Endothelial cell (in vitro differentiated cells): ENCODE data around the gene MED27. TPM values are rescaled to one million over a fixed set of nuclear protein-coding genes. Genes with fewer than 3 reads are reported as not detected.

Experiments used
- DNase-seq: peaks from one replicate; pipeline ENCODE4 v3.0.0; 2021; ENCODE audit warnings: low spot score
- H3K27ac Mint-ChIP-seq: one replicate; pipeline ENCODE4 v1.8.0; 2021; ENCODE audit warnings: mixed read lengths, inconsistent platforms; ENCODE audit not compliant: unreplicated experiment
- H3K27me3 Mint-ChIP-seq: one replicate; pipeline ENCODE4 v1.8.0; 2021; ENCODE audit warnings: mild to moderate bottlenecking, moderate library complexity, mixed read lengths, inconsistent platforms; ENCODE audit not compliant: unreplicated experiment
- H3K36me3 Mint-ChIP-seq: one replicate; pipeline ENCODE4 v1.8.0; 2021; ENCODE audit warnings: mild to moderate bottlenecking, low read depth, mixed read lengths, inconsistent platforms; ENCODE audit not compliant: unreplicated experiment
- H3K4me1 Mint-ChIP-seq: one replicate; pipeline ENCODE4 v1.8.0; 2021; ENCODE audit warnings: mild to moderate bottlenecking, mixed read lengths, inconsistent platforms; ENCODE audit not compliant: unreplicated experiment
- H3K4me3 Mint-ChIP-seq: one replicate; pipeline ENCODE4 v1.8.0; 2021; ENCODE audit warnings: mild to moderate bottlenecking, mixed read lengths, inconsistent platforms; ENCODE audit not compliant: unreplicated experiment
- H3K9me3 Mint-ChIP-seq: one replicate; pipeline ENCODE4 v1.8.0; 2021; ENCODE audit warnings: mixed read lengths, inconsistent platforms; ENCODE audit not compliant: unreplicated experiment
- total RNA-seq: library from RNA; stranded (reverse); fragmentation: NEBNext Ultra II Directional; extraction: Animal tissue kit (Norgen Biotek cat#: 25700); gene quantifications from one replicate; pipeline ENCODE4 v1.2.1, GENCODE V29; 2021; ENCODE audit not compliant: unreplicated experiment
- TF ChIP-seq, protein P1 (sequence below): fragments of 200-600 bp; sonication (generic); IDR thresholded peaks from one replicate; pipeline ENCODE4 v1.5.0; 2021; ENCODE audit warnings: antibody characterized with exemption; ENCODE audit not compliant: unreplicated experiment

MED27 gene
- total RNA-seq, 1 donor from 2014 or later = 24.0 TPM

DNA sequence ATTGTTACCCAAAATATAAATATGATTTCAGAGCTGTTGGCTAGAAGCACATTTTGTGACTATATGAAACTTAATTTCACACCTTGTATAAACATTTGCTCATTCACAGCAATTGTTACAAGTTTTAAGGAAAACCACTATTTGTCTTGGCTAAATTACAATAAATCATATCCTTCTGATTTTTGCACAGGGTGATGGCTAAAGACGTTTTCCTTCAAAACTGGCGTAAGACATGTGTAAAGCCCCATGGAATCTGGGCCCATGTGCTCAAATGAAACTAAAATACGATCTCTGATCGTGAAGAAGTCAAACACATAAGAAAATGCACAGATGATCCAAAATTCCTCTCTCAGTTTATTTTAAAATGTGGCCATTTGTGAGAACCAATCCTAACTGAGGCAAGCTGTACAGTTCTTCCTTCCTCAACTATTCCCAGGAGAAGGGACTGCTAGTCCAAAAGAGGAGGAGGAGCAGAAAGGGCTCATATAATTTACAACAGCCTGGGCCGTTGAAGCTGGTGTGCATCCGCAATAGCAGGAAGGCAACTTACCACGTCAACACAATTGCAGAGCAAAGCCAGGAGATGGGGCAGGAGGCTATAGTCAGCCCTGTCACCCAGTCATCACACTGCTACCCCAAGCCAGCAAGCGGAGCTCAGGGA lies 98.4 kb downstream of the MED27 start:
- Mint-ChIP-seq H3K27ac (no peak overlapping the region), H3K27me3 (peaks cover 3% of the 10 kb centered on the region), H3K4me3 (no peak overlapping the region), H3K36me3 (no peaks in the 10 kb centered on the region), H3K9me3 (no peaks in the 10 kb centered on the region), H3K4me1 (peaks cover 5% of the 10 kb centered on the region)
- TF ChIP-seq, protein P1, sequence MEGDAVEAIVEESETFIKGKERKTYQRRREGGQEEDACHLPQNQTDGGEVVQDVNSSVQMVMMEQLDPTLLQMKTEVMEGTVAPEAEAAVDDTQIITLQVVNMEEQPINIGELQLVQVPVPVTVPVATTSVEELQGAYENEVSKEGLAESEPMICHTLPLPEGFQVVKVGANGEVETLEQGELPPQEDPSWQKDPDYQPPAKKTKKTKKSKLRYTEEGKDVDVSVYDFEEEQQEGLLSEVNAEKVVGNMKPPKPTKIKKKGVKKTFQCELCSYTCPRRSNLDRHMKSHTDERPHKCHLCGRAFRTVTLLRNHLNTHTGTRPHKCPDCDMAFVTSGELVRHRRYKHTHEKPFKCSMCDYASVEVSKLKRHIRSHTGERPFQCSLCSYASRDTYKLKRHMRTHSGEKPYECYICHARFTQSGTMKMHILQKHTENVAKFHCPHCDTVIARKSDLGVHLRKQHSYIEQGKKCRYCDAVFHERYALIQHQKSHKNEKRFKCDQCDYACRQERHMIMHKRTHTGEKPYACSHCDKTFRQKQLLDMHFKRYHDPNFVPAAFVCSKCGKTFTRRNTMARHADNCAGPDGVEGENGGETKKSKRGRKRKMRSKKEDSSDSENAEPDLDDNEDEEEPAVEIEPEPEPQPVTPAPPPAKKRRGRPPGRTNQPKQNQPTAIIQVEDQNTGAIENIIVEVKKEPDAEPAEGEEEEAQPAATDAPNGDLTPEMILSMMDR = no peak
- DNase-seq = no peak

DNA sequence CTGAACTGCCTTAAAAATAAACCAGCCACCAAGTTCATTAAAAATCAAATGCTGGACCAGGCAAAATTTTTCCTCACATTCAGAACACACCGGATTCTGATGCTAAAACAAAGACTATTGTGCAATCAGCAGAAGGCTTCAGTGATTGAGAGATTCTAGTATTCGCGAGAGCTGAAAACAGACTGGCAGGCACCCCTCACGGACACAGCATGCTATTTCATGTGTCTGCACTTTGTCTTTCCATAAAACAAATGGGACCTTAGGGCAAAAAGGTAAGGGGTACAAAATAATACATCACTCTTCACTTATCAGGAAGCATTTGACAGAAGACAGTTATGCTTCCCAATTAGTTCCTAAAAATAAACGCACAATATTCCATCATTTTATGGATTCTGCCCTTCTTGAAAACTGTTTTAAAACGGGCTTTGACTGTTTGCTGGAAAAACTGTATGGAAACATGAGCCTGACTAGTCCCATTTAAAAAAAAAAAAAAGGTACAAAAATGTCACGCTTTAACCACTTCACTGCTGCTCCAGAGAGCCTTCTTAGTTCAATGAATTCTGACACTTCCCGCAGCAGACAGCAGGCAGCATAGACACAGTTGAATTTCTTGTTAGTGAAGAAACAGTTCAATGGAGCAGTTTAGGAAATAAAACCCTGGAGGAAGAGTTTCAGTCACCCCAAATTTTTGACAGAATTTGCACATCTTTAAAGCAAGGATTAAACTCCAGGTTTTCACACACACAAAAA lies 99.2 kb downstream of the MED27 start:
- no peak for DNase-seq
- Mint-ChIP-seq H3K36me3 (no peaks in the 10 kb centered on the region), H3K27me3 (peaks cover 3% of the 10 kb centered on the region), H3K27ac (no peak overlapping the region), H3K4me3 (no peak overlapping the region), H3K9me3 (no peaks in the 10 kb centered on the region), H3K4me1 (peaks cover 5% of the 10 kb centered on the region)
- TF ChIP-seq, protein P1 = no peak

DNA sequence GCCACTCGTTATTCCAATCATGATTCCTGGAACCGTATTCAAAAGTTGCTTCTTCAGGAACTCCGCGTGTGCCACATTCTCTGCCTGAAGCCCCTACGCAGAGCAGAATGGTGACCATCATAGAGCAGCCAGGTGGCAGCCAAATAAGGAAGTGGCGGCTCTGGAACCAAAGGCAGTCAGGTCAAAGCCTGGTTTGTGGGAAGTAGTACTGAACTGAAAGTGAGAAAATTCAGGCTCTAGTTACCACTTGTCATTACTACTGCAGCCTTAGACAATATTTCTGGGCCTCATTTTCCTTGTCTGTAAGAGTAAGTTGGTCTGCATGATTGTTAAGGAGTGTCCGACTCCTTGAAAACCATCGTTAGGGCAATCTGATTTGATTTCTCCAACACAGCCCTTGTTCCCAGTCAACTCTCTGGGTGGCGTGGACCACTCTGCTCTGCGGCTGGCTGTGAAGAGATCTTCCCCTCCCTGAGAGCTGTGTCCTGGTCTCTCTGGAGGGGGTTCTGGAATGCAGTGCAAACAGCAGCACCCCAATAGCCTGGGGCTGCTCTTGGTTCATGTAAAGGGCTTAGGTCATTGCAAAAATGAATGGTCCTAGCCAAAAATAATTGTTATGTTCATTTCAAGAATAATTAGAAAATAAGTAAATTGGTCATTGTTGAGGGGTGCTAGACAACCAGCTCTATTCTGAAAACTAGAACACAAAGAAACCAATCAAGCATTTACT lies 102.4 kb downstream of the MED27 start:
- Mint-ChIP-seq H3K9me3 (no peaks in the 10 kb centered on the region), H3K4me3 (no peak overlapping the region), H3K36me3 (no peaks in the 10 kb centered on the region), H3K27ac (no peak overlapping the region), H3K27me3 (no peaks in the 10 kb centered on the region), H3K4me1 (peaks cover 5% of the 10 kb centered on the region)
- DNase-seq = no peak
- TF ChIP-seq, protein P1 = no peak

DNA sequence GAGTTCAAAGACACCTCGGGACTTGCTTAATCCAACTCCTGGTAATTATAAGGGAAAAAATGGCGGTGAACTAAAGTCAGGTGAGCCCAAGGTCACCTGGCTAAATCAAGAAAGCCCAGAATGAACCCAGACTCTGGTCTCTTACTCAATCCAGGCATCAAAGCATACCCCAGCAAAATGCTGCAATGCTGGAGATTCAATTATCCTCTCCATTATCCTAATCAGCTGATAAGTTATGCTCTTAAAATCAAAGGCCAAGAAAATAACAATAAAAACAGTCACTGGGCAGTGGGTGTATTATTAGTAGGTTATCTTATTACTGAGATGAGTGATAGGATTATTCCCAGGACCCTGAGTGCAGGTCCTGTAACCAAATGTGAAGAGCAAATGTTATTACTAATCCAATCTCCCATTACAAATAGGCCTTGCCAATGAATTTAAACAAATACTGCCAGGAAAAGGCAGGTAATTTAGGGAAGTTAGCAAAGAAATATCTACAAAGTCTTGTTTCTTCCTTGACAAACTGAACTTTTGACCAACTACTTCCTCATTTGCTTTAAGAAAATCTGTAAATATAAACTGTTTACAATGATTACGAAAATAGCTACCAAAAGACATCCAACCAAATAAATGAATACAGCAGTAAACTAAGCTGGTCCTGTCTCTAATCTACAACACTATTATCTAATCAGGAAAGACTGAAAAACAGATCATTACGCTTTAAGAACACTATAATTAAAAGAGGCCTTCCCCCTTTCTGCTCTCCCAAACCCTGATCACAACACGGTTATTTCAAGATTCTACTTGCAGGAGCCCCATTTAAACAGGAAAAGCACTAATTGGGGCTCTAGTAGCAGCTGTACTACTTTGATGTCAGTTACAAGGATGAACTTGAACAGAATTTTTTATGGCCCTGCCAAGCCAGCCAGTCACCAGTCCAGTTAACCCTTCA lies 103.2 kb downstream of the MED27 start:
- no peak overlapping the region for H3K27ac Mint-ChIP-seq
- TF ChIP-seq, protein P1 = no peak
- no peaks in the 10 kb centered on the region for H3K27me3 Mint-ChIP-seq

More for the DNA sequence above, 103.2 kb downstream of the MED27 start:
- Mint-ChIP-seq H3K9me3 (no peaks in the 10 kb centered on the region), H3K4me3 (no peak overlapping the region), H3K36me3 (no peaks in the 10 kb centered on the region), H3K4me1 (peaks cover 5% of the 10 kb centered on the region)
- no peak for DNase-seq
